ENCODE measurements around the gene DND1. TPM values are rescaled to one million over a fixed set of nuclear protein-coding genes. Genes with fewer than 3 reads are reported as not detected.
"Not testable (repeated sequence)": the region's sequence is repeated elsewhere in the genome, so short reads cannot be mapped to it uniquely, and the experiment has no call there.

DND1 gene
- polyA plus RNA-seq (0.22 to 0.48 TPM (median 0.23 TPM) in 3 replicates), polyA minus RNA-seq (0.20 TPM in 1 of 3 replicates, not detected in the others)
- not detected for polyA plus RNA-seq (2011; ENCODE audit: low read depth)
- 0.09 and 0.13 TPM in 2 replicates for polyA plus RNA-seq (2011; cell fraction: cytosol; rRNA removed)
- 1.4 and 1.7 TPM in 2 replicates for polyA plus RNA-seq (2011; cell fraction: nucleus; rRNA removed)
- polyA plus RNA-seq (2012; ENCODE audit: low replicate concordance), result 0.13 TPM in 1 of 2 replicates, not detected in the other
- not detected for polyA minus RNA-seq (2011; cell fraction: cytosol; rRNA and poly(A)+ RNA removed)
- 0.32 and 0.62 TPM in 2 replicates for polyA minus RNA-seq (2011; cell fraction: nucleus; rRNA and poly(A)+ RNA removed)

DNA sequence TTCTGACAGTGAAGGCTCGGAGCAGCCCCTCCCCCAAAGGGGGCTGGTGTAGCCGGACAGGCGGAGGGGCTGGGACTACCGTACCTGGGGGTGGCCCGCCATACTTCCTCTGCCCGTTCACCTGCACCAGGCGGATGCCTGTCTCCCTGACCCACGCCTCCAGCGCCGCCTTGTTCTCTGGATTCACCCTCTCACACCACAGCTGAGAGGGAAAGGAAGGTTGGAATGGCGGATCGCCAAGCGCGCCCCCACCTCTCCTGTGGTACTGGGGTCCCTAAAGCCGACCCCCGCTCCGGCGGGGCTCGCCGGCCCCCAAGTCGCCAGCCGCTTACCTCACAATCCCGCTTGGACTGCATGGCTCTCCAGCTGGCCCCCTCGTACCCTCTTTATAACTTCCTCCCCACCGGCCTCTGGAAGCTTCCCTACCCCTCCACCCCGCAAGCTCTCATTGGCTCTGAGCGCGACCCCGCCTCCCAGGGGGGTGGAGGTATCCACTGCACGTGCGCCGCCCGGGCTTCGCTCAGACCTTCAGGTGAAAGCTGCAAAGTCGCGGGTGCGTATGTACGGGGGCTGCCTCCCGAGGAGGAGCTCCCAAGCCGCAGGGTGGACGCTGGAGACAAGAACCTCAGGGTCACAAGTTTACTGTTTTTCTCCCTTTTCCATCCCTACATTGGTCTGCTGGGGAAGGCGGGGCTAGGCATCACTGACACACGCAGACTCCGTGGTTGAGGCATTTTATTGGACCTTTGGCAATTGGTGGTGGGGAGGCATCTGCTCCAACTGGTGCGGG lies at the start of gene DND1:
TSS of gene DND1 (minus strand) at position 390 of the 790 bp plus-strand sequence. CDS start at position 356, 34 bp downstream.
- Histone ChIP-seq H3K36me3 (ENCODE audit: control insufficient read depth in 2 of 2, extremely low read depth in 1 of 2, insufficient read depth in 2 of 2, low read length in 2 of 2) (peaks cover 38 to 43% of the 10 kb centered on the region in 2 experiments), H3K27me3 (ENCODE audit: control insufficient read depth, extremely low read depth, insufficient read depth, low read length) (no peaks in the 10 kb centered on the region), H3K9ac (ENCODE audit: control insufficient read depth, extremely low read depth, insufficient read depth, low read length) (no peak within 1 kb of the TSS), H3K27ac (ENCODE audit: control insufficient read depth, insufficient read depth, low read length) (no peak within 1 kb of the TSS), H3K9me1 (ENCODE audit: control insufficient read depth, extremely low read depth, insufficient read depth, low read length) (no peaks in the 10 kb centered on the region), H3K4me2 (ENCODE audit: control insufficient read depth, extremely low read depth, insufficient read depth, low read depth, low read length) (peak within 1 kb of the TSS; percentile 4), H3K9me3 (ENCODE audit: control insufficient read depth, low read depth, low read length) (no peaks in the 10 kb centered on the region), H3K4me1 (ENCODE audit: control insufficient read depth, extremely low read depth, insufficient read depth, low read length) (no peaks in the 10 kb centered on the region), H4K20me1 (ENCODE audit: control insufficient read depth, extremely low read depth, insufficient read depth, low read length) (no peaks in the 10 kb centered on the region), H3K4me3 (ENCODE audit: control insufficient read depth in 2 of 3, extremely low read depth in 1 of 3, insufficient read depth in 2 of 3, low read depth in 1 of 3, low read length in 3 of 3) (no peak within 1 kb of the TSS), H2AFZ (ENCODE audit: control insufficient read depth, low read length) (no peak within 1 kb of the TSS), H3K79me2 (ENCODE audit: control insufficient read depth, insufficient read depth, low read length) (peaks cover 4% of the 10 kb centered on the region)
- FAIRE-seq, result no peak
- dilution Hi-C loops (cut with MboI; ENCODE audit: extremely low pct_ligation_motif_present, low sequenced_read_pairs), result no loop called here
- TF ChIP-seq EZH2 (IDR thresholded peaks at IDR 0.05; ENCODE audit: low read length), result no peak
- TF ChIP-seq, protein P1, sequence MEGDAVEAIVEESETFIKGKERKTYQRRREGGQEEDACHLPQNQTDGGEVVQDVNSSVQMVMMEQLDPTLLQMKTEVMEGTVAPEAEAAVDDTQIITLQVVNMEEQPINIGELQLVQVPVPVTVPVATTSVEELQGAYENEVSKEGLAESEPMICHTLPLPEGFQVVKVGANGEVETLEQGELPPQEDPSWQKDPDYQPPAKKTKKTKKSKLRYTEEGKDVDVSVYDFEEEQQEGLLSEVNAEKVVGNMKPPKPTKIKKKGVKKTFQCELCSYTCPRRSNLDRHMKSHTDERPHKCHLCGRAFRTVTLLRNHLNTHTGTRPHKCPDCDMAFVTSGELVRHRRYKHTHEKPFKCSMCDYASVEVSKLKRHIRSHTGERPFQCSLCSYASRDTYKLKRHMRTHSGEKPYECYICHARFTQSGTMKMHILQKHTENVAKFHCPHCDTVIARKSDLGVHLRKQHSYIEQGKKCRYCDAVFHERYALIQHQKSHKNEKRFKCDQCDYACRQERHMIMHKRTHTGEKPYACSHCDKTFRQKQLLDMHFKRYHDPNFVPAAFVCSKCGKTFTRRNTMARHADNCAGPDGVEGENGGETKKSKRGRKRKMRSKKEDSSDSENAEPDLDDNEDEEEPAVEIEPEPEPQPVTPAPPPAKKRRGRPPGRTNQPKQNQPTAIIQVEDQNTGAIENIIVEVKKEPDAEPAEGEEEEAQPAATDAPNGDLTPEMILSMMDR (optimal IDR thresholded peaks at IDR 0.05 in 1 of 3, IDR thresholded peaks at IDR 0.05 in 1 of 3, conservative IDR thresholded peaks at IDR 0.05 in 1 of 3; ENCODE audit: extremely low read depth in 1 of 3, insufficient read depth in 2 of 3, low read length in 3 of 3), result no peak
- no peak for DNase-seq (ENCODE audit: low read depth, low spot score)

DNA sequence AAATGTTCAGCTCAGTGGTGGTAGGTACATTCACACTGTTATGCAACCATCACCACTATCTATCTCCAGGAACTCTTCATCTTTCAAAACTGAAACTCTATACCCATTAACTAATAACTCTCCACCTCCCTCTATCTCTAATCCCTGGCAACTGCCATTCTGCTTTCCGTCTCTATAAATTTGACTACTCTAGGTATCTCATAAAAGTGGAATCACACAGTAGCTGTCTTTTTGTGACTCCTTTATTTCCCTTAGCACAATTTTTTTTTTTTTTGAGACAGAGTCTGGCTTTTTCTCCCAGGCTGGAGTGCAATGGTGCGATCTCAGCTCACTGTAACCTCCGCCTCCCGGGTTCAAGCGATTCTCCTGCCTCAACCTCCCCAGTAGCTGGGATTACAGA lies 48.0 kb upstream of the DND1 start:
- H3K27ac ChIP-seq (ENCODE audit: control insufficient read depth, insufficient read depth, low read length); H2AFZ ChIP-seq (ENCODE audit: control insufficient read depth, low read length); H3K9me3 ChIP-seq (ENCODE audit: control insufficient read depth, low read depth, low read length); H4K20me1 ChIP-seq (ENCODE audit: control insufficient read depth, extremely low read depth, insufficient read depth, low read length); H3K4me3 ChIP-seq (ENCODE audit: control insufficient read depth in 2 of 3, extremely low read depth in 1 of 3, insufficient read depth in 2 of 3, low read depth in 1 of 3, low read length in 3 of 3); FAIRE-seq; dilution Hi-C loops (cut with MboI; ENCODE audit: extremely low pct_ligation_motif_present, low sequenced_read_pairs); H3K9me1 ChIP-seq (ENCODE audit: control insufficient read depth, extremely low read depth, insufficient read depth, low read length); H3K4me2 ChIP-seq (ENCODE audit: control insufficient read depth, extremely low read depth, insufficient read depth, low read depth, low read length); H3K36me3 ChIP-seq (ENCODE audit: control insufficient read depth in 2 of 2, extremely low read depth in 1 of 2, insufficient read depth in 2 of 2, low read length in 2 of 2); H3K79me2 ChIP-seq (ENCODE audit: control insufficient read depth, insufficient read depth, low read length); DNase-seq (ENCODE audit: low read depth, low spot score); H3K9ac ChIP-seq (ENCODE audit: control insufficient read depth, extremely low read depth, insufficient read depth, low read length); H3K27me3 ChIP-seq (ENCODE audit: control insufficient read depth, extremely low read depth, insufficient read depth, low read length); H3K4me1 ChIP-seq (ENCODE audit: control insufficient read depth, extremely low read depth, insufficient read depth, low read length): not testable (repeated sequence)

DNA sequence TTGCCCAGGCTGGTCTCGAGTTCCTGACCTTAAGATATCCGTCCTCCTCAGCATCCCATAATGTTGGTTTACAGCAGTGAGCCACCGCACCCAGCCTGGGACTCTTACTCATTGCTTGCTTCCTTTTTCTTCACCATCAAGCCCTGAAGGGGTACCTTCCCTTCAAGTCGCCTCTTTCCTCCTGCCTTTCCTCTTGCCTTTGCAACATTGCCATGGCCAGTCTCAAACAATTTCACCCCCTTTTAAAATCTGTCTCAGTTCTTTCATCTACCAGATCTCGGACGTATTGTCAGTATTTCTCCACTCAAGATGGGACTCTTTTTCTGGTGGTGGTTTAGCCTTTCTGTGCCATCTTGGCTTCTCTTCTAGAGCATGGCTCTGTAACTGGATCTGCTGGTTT lies 47.4 kb upstream of the DND1 start:
- H3K9me3 ChIP-seq (ENCODE audit: control insufficient read depth, low read depth, low read length); H3K79me2 ChIP-seq (ENCODE audit: control insufficient read depth, insufficient read depth, low read length); H2AFZ ChIP-seq (ENCODE audit: control insufficient read depth, low read length); dilution Hi-C loops (cut with MboI; ENCODE audit: extremely low pct_ligation_motif_present, low sequenced_read_pairs); FAIRE-seq; DNase-seq (ENCODE audit: low read depth, low spot score); H3K4me2 ChIP-seq (ENCODE audit: control insufficient read depth, extremely low read depth, insufficient read depth, low read depth, low read length); H3K9ac ChIP-seq (ENCODE audit: control insufficient read depth, extremely low read depth, insufficient read depth, low read length); H3K27ac ChIP-seq (ENCODE audit: control insufficient read depth, insufficient read depth, low read length); H3K4me1 ChIP-seq (ENCODE audit: control insufficient read depth, extremely low read depth, insufficient read depth, low read length); H3K4me3 ChIP-seq (ENCODE audit: control insufficient read depth in 2 of 3, extremely low read depth in 1 of 3, insufficient read depth in 2 of 3, low read depth in 1 of 3, low read length in 3 of 3); H3K36me3 ChIP-seq (ENCODE audit: control insufficient read depth in 2 of 2, extremely low read depth in 1 of 2, insufficient read depth in 2 of 2, low read length in 2 of 2); H3K27me3 ChIP-seq (ENCODE audit: control insufficient read depth, extremely low read depth, insufficient read depth, low read length); H3K9me1 ChIP-seq (ENCODE audit: control insufficient read depth, extremely low read depth, insufficient read depth, low read length); H4K20me1 ChIP-seq (ENCODE audit: control insufficient read depth, extremely low read depth, insufficient read depth, low read length): not testable (repeated sequence)
